Measurements from ENCODE around the gene RPL12.

GRCh38 chr9:127422133-127422782, 28.9 kb downstream of the RPL12 start:
- TF ChIP-seq EZH2phosphoT487 (IDR thresholded peaks at IDR 0.05; ENCODE audit: borderline replicate concordance, low read length): no peak
- TF ChIP-seq CTCF (IDR thresholded peaks at IDR 0.05; ENCODE audit: low read depth, low read length, poor library complexity, severe bottlenecking): no peak
